OCI-LY7 (cell line): Measurements from ENCODE around the gene CABS1. TPM values are rescaled to one million over a fixed set of nuclear protein-coding genes. Genes with fewer than 3 reads are reported as not detected.

Experiments
- BruUV-seq: library from RNA; stranded (reverse); fragments of 400-500 nt; replicated peaks from 2 replicates; lab custom pipeline; 2021; lab: Mats Ljungman, UMichigan
- CTCF ChIA-PET: fragments of 300-600 bp; sonication (Branson Sonifier 250); formaldehyde crosslinking; loops from one replicate; lab custom pipeline; 2022; ENCODE audit warnings: antibody characterized with exemption; ENCODE audit not compliant: unreplicated experiment; lab: Charles Lee
- POLR2A ChIA-PET: fragments of 300-600 bp; sonication (Branson Sonifier 250); formaldehyde crosslinking; loops from one replicate; lab custom pipeline; 2022; ENCODE audit warnings: antibody characterized with exemption; lab: Charles Lee
- DNase-seq: peaks from one replicate; pipeline ENCODE4 v3.0.0-alpha.2; 2015; ENCODE audit warnings: low spot score
- H2AFZ ChIP-seq: fragments of 200-600 bp; sonication (generic), shearing (Covaris generic); 2 replicates; pipeline ENCODE4 v1.6.1; 2014; ENCODE audit warnings: mild to moderate bottlenecking, antibody characterized with exemption, low read length, moderate library complexity
- H3K27ac ChIP-seq: fragments of 200-600 bp; sonication (generic); 2 replicates; pipeline ENCODE4 v1.5.1; 2014; ENCODE audit warnings: mixed run types, low read depth, mild to moderate bottlenecking, moderate library complexity, low read length, inconsistent platforms; ENCODE audit not compliant: poor library complexity, severe bottlenecking
- H3K36me3 ChIP-seq: fragments of 200-600 bp; sonication (generic); 2 replicates; pipeline ENCODE4 v1.6.1; 2014; ENCODE audit warnings: mild to moderate bottlenecking, antibody characterized with exemption, low read length, moderate library complexity, mixed read lengths; ENCODE audit not compliant: insufficient read depth
- H3K4me1 ChIP-seq: fragments of 200-600 bp; sonication (generic); 2 replicates; pipeline ENCODE4 v1.5.1; 2014; ENCODE audit warnings: mild to moderate bottlenecking, low read length; ENCODE audit not compliant: insufficient read depth, poor library complexity, severe bottlenecking
- H3K4me2 ChIP-seq: fragments of 200-600 bp; sonication (generic); 2 replicates; pipeline ENCODE4 v1.6.1; 2014; ENCODE audit warnings: mild to moderate bottlenecking, low read length
- H3K4me3 ChIP-seq: fragments of 200-600 bp; sonication (generic); 2 replicates; pipeline ENCODE4 v1.5.1; 2014; ENCODE audit warnings: mild to moderate bottlenecking, low read depth, low read length; ENCODE audit not compliant: poor library complexity, severe bottlenecking
- H3K79me2 ChIP-seq: fragments of 200-600 bp; sonication (generic); 2 replicates; pipeline ENCODE4 v1.6.1; 2016; ENCODE audit warnings: low read depth, mild to moderate bottlenecking, low read length, moderate library complexity, mixed read lengths; ENCODE audit not compliant: insufficient read depth
- H3K9me2 ChIP-seq: fragments of 200-600 bp; sonication (generic); 2 replicates; pipeline ENCODE4 v1.6.1; 2016; ENCODE audit warnings: mild to moderate bottlenecking, low read length, mixed read lengths; ENCODE audit not compliant: insufficient read depth
- H3K9me3 ChIP-seq: fragments of 200-600 bp; sonication (generic); 2 replicates; pipeline ENCODE4 v1.6.1; 2014; ENCODE audit warnings: mild to moderate bottlenecking, mixed run types, low read length, mixed read lengths
- H4K20me1 ChIP-seq: fragments of 200-600 bp; sonication (generic); 2 replicates; pipeline ENCODE4 v1.6.1; 2014; ENCODE audit warnings: mild to moderate bottlenecking, antibody characterized with exemption, low read length, moderate library complexity, mixed read lengths; ENCODE audit not compliant: insufficient read depth
- EZH2phosphoT487 ChIP-seq: fragments of 200-600 bp; sonication (generic); IDR thresholded peaks from 2 replicates; pipeline ENCODE4 v1.6.1; 2018; ENCODE audit warnings: low read depth, borderline replicate concordance, mild to moderate bottlenecking, mixed run types, antibody characterized with exemption, low read length, moderate library complexity, mixed read lengths
- intact Hi-C: fragments of 100-400 bp; cut with micrococcal nuclease; formaldehyde crosslinking; loops from one replicate; pipeline ENCODE4 v1.10.0; 2022; ENCODE audit not compliant: unreplicated experiment
- total RNA-seq, 2 experiments: library from RNA; depleted of rRNA in 1 of 2; stranded (reverse); fragments of >200 nt in 1 of 2; shearing (Covaris generic) in 1 of 2; gene quantifications; 2 replicates each; pipeline ENCODE4 v1.2.3, GENCODE V29; 2014 to 2022
- TF ChIP-seq, protein P1 (sequence below): fragments of 200-600 bp; sonication (generic); conservative IDR thresholded peaks from 2 replicates; pipeline ENCODE4 v1.5.1; 2014; ENCODE audit warnings: mild to moderate bottlenecking, antibody characterized with exemption, low read length, moderate library complexity, mixed read lengths

Gene CABS1
- total RNA-seq, 2 experiments from 2014 or later, result not detected

DNA sequence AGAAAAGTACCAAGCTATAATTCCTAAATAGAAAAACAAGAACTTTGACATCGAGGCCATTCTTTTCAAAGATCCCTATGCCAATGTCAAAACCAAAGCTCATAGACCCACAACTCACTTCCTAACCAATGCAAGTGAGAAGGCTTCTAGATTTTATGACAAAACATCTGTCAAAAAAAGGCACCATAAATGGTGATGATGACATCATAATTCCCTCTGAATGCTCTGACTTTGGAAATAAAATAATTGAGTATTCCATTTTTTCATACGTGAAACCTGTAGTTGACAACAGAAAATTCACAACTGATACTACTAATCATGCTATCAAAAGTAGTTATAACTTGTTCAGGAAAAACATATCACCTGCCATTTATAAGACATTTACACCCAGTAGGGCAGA lies 8.7 kb upstream of the CABS1 start:
- ChIA-PET CTCF (no interaction called here), POLR2A (interaction anchor here (0.6 to 0.7 kb wide), 2 partner anchors 215 to 292 kb away, joined by 3 to 4 read pairs; no protein-coding TSS in a partner anchor)
- Histone ChIP-seq H4K20me1 (no peaks in the 10 kb centered on the region), H3K36me3 (no peaks in the 10 kb centered on the region), H3K4me1 (no peaks in the 10 kb centered on the region), H3K27ac (no peak overlapping the region), H3K79me2 (no peaks in the 10 kb centered on the region), H2AFZ (no peak overlapping the region), H3K9me2 (no peaks in the 10 kb centered on the region), H3K4me3 (no peak overlapping the region), H3K9me3 (no peaks in the 10 kb centered on the region), H3K4me2 (no peak overlapping the region)
- intact Hi-C loops, result no loop called here
- TF ChIP-seq, protein P1, sequence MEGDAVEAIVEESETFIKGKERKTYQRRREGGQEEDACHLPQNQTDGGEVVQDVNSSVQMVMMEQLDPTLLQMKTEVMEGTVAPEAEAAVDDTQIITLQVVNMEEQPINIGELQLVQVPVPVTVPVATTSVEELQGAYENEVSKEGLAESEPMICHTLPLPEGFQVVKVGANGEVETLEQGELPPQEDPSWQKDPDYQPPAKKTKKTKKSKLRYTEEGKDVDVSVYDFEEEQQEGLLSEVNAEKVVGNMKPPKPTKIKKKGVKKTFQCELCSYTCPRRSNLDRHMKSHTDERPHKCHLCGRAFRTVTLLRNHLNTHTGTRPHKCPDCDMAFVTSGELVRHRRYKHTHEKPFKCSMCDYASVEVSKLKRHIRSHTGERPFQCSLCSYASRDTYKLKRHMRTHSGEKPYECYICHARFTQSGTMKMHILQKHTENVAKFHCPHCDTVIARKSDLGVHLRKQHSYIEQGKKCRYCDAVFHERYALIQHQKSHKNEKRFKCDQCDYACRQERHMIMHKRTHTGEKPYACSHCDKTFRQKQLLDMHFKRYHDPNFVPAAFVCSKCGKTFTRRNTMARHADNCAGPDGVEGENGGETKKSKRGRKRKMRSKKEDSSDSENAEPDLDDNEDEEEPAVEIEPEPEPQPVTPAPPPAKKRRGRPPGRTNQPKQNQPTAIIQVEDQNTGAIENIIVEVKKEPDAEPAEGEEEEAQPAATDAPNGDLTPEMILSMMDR, result no peak
- TF ChIP-seq EZH2phosphoT487, result no peak
- DNase-seq, result no peak
- BruUV-seq, result no TSS peak

DNA sequence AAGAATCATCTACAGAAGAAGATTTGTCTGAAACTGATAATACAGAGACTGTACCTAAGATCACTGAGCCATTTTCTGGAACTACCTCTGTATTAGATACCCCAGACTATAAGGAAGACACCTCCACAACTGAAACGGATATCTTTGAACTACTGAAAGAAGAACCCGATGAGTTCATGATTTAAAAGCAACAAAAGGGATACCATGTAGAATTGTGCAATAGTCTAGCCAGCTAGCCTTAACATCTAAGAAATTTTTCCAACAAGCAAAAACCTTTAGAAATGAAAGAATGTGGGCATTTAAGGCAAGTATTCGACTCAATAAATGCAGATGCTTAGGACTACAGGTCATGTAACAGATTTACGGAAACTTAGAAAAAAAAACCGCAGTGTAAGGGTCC lies 1.3 kb downstream of the CABS1 start:
- no peaks in the 10 kb centered on the region for H3K9me2 ChIP-seq
- no TSS peak for BruUV-seq
- H2AFZ ChIP-seq, result no peak overlapping the region
- H3K4me1 ChIP-seq, result no peaks in the 10 kb centered on the region
- TF ChIP-seq, protein P1, result no peak
- TF ChIP-seq EZH2phosphoT487, result no peak
- intact Hi-C loops, result no loop called here
- H3K36me3 ChIP-seq, result no peaks in the 10 kb centered on the region
- H3K4me2 ChIP-seq, result no peak overlapping the region
- H3K4me3 ChIP-seq, result no peak overlapping the region
- ChIA-PET CTCF (no interaction called here), POLR2A (interaction anchor here (0.7 kb wide), 1 partner anchor 39 kb away, joined by 3 read pairs; no protein-coding TSS in a partner anchor)
- H4K20me1 ChIP-seq, result no peaks in the 10 kb centered on the region; the same call in 1 of the 2 replicates
- no peaks in the 10 kb centered on the region for H3K9me3 ChIP-seq
- no peak overlapping the region for H3K27ac ChIP-seq
- no peaks in the 10 kb centered on the region for H3K79me2 ChIP-seq
- DNase-seq, result no peak

GRCh38 chr4:70337886-70338420 lies 3.2 kb downstream of the CABS1 start:
- ChIA-PET CTCF (no interaction called here), POLR2A (interaction anchor here (0.7 to 0.8 kb wide), 2 partner anchors 37 to 971 kb away, joined by 3 read pairs; no protein-coding TSS in a partner anchor)

More at GRCh38 chr4:70337886-70338420, 3.2 kb downstream of the CABS1 start:
- no peak for DNase-seq
- Histone ChIP-seq H3K27ac (no peak overlapping the region), H3K4me1 (no peaks in the 10 kb centered on the region), H3K4me3 (no peak overlapping the region), H3K36me3 (no peaks in the 10 kb centered on the region), H3K9me2 (no peaks in the 10 kb centered on the region), H3K9me3 (no peaks in the 10 kb centered on the region), H4K20me1 (no peaks in the 10 kb centered on the region; the same call in 1 of the 2 replicates), H3K4me2 (no peak overlapping the region), H2AFZ (no peak overlapping the region), H3K79me2 (no peaks in the 10 kb centered on the region)
- TF ChIP-seq, protein P1, result no peak
- no peak for TF ChIP-seq EZH2phosphoT487
- no TSS peak for BruUV-seq
- intact Hi-C loops, result no loop called here
